PC-9 (cell line): ENCODE measurements around the gene RDH13.

Experiments used
- CTCF ChIP-seq: fragments of 200-600 bp; sonication (generic); conservative IDR thresholded peaks from 2 replicates; pipeline ENCODE4 v1.6.1; 2017; ENCODE audit warnings: mixed run types, antibody characterized with exemption, mild to moderate bottlenecking, moderate library complexity
- EZH2 ChIP-seq: fragments of 200-600 bp; sonication (generic); IDR thresholded peaks from 2 replicates; pipeline ENCODE4 v1.8.0; 2017; ENCODE audit warnings: antibody characterized with exemption, low read depth

GRCh38 chr19:55036058-55036457 is 26.9 kb downstream of the RDH13 start:
- no peak for TF ChIP-seq CTCF
- TF ChIP-seq EZH2: no peak
